Measurements from ENCODE around the gene C20orf144. TPM values are rescaled to one million over a fixed set of nuclear protein-coding genes. Genes with fewer than 3 reads are reported as not detected.
"Not testable (repeated sequence)": the region's sequence is repeated elsewhere in the genome, so short reads cannot be mapped to it uniquely, and the experiment has no call there.

C20orf144 gene
- total RNA-seq, 2 experiments from 2014 or later, result 0.30 to 0.53 TPM

GRCh38 chr20:33687993-33688937 lies 26.1 kb downstream of the C20orf144 start:
- CTCF ChIA-PET, result interaction anchor here (0.9 to 3.5 kb wide), 4 partner anchors 14 to 44 kb away, joined by 3 to 20 read pairs (median 6); partner anchors contain the start of genes ACTL10, PXMP4 and ZNF341
- ATAC-seq, result no peak
- Mint-ChIP-seq H3K27ac (peak overlapping the region; percentile 90), H3K36me3 (peaks cover 5% of the 10 kb centered on the region), H3K9me3 (ENCODE audit: low read depth) (no peaks in the 10 kb centered on the region), H3K4me3 (no peak overlapping the region), H3K4me1 (peaks cover 67% of the 10 kb centered on the region), H3K27me3 (no peaks in the 10 kb centered on the region)
- no peak for DNase-seq

DNA sequence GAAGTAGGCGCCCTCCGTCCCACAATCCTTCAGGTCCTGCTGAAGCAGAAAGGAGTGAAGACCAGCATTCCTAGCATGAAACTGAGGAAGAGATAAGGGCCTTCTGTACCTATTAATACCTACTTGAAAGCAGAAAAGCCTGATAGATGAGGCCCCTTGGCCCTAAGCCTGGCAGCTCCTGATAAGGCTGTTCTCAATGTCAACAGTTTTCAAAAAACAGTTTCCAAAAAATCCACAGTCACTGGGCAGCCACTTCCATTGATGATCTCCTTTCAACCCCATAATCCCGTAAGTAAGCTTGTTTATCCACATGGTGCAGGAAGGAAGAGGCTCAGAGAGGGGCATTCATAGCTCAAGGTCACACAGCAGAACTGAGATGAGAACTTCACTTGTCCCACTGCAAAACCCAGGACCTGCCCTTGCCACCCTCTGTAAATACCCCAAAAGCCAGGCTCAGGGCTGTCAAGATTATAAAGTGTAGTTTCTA lies 26.9 kb downstream of the C20orf144 start:
- DNase-seq, result no peak
- peak overlapping the region; percentile 90 for H3K27ac Mint-ChIP-seq
- H3K9me3 Mint-ChIP-seq (ENCODE audit: low read depth), result no peaks in the 10 kb centered on the region
- no peak overlapping the region for H3K4me3 Mint-ChIP-seq
- H3K4me1 Mint-ChIP-seq, result peaks cover 61% of the 10 kb centered on the region
- no peaks in the 10 kb centered on the region for H3K27me3 Mint-ChIP-seq
- H3K36me3 Mint-ChIP-seq, result peaks cover 5% of the 10 kb centered on the region
- ATAC-seq, result no peak
- CTCF ChIA-PET, result interaction anchor here (0.9 to 3.5 kb wide), 4 partner anchors 15 to 43 kb away, joined by 3 to 20 read pairs (median 5); partner anchors contain the start of genes ACTL10, NECAB3, PXMP4 and ZNF341

GRCh38 chr20:33689493-33689892 lies 27.4 kb downstream of the C20orf144 start:
- peaks cover 56% of the 10 kb centered on the region for H3K4me1 Mint-ChIP-seq
- ATAC-seq, result no peak
- H3K9me3 Mint-ChIP-seq (ENCODE audit: low read depth), result no peaks in the 10 kb centered on the region
- no peak for DNase-seq
- no peaks in the 10 kb centered on the region for H3K27me3 Mint-ChIP-seq
- H3K36me3 Mint-ChIP-seq, result peaks cover 5% of the 10 kb centered on the region
- no peak overlapping the region for H3K4me3 Mint-ChIP-seq
- H3K27ac Mint-ChIP-seq, result peak overlapping the region; percentile 90
- CTCF ChIA-PET, result interaction anchor here (0.9 to 3.5 kb wide), 6 partner anchors 16 to 42 kb away, joined by 3 to 20 read pairs (median 6); partner anchors contain the start of genes ACTL10, NECAB3, PXMP4 and ZNF341

- Mint-ChIP-seq H3K4me1 (peaks cover 52% of the 10 kb centered on the region), H3K36me3 (peaks cover 3% of the 10 kb centered on the region), H3K27ac (peak overlapping the region; percentile 90), H3K4me3 (peak overlapping the region; percentile 32), H3K27me3 (no peaks in the 10 kb centered on the region), H3K9me3 (ENCODE audit: low read depth) (no peaks in the 10 kb centered on the region)
- DNase-seq (peak; percentile 81), ATAC-seq (no peak)
- CTCF ChIA-PET, result interaction anchor here (1.3 to 2.6 kb wide), 4 partner anchors 16 to 42 kb away, joined by 3 to 10 read pairs (median 6); partner anchors contain the start of genes ACTL10, NECAB3 and ZNF341
Measured at GRCh38 chr20:33689973-33690372, 27.8 kb downstream of the C20orf144 start.

DNA sequence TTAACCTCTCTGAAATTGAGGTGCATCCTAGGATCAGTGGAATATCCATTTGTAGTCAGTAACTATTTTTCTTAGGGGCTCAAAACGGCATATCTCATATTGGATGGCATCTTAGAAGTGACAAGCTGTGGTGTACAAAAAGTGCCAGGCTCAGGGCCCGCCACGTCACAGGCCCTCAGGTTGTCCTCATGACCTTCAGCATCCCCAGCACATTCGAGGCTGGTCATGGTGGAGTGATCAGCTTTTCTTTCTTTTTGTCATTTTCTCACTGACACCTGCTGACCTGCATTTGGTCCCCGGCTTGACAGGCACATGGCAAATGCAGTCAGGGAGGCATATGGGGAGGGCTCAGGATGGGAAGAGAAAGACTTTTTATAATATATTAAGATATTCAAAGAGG lies 31.2 kb downstream of the C20orf144 start:
- Mint-ChIP-seq H3K4me3 (no peak overlapping the region), H3K27me3 (no peaks in the 10 kb centered on the region), H3K9me3 (ENCODE audit: low read depth) (no peaks in the 10 kb centered on the region), H3K27ac (no peak overlapping the region), H3K36me3 (no peaks in the 10 kb centered on the region), H3K4me1 (peaks cover 29% of the 10 kb centered on the region)
- DNase-seq, result no peak
- CTCF ChIA-PET, result no interaction called here
- no peak for ATAC-seq

- Mint-ChIP-seq H3K4me1 (peaks cover 22% of the 10 kb centered on the region), H3K9me3 (ENCODE audit: low read depth) (no peaks in the 10 kb centered on the region), H3K27ac (no peak overlapping the region)
Measured at GRCh38 chr20:33693741-33694638, 31.9 kb downstream of the C20orf144 start.

GRCh38 chr20:33694639-33695012 lies 32.5 kb downstream of the C20orf144 start:
- no peak overlapping the region for H3K4me3 Mint-ChIP-seq
- H3K27ac Mint-ChIP-seq, result no peak overlapping the region
- ATAC-seq, result no peak
- no peaks in the 10 kb centered on the region for H3K36me3 Mint-ChIP-seq
- DNase-seq, result no peak
- no peaks in the 10 kb centered on the region for H3K9me3 Mint-ChIP-seq (ENCODE audit: low read depth)
- peaks cover 16% of the 10 kb centered on the region for H3K4me1 Mint-ChIP-seq
- H3K27me3 Mint-ChIP-seq, result no peaks in the 10 kb centered on the region
- CTCF ChIA-PET, result interaction anchor here (0.7 to 1.0 kb wide), 2 partner anchors 25 to 37 kb away, joined by 3 to 4 read pairs; partner anchors contain the start of gene ZNF341

More at GRCh38 chr20:33693741-33694638, 31.9 kb downstream of the C20orf144 start:
- H3K27me3 Mint-ChIP-seq, result no peaks in the 10 kb centered on the region
- no peak overlapping the region for H3K4me3 Mint-ChIP-seq
- CTCF ChIA-PET, result interaction anchor here (1.0 kb wide), 1 partner anchor 38 kb away, joined by 3 read pairs; the partner anchor contains the start of gene ZNF341
- no peak for ATAC-seq
- no peaks in the 10 kb centered on the region for H3K36me3 Mint-ChIP-seq
- no peak for DNase-seq

- H3K36me3 Mint-ChIP-seq, result no peaks in the 10 kb centered on the region
- no peak for DNase-seq
- no peaks in the 10 kb centered on the region for H3K9me3 Mint-ChIP-seq (ENCODE audit: low read depth)
- H3K27ac Mint-ChIP-seq, result no peak overlapping the region
- H3K4me3 Mint-ChIP-seq, result no peak overlapping the region
- peaks cover 2% of the 10 kb centered on the region for H3K4me1 Mint-ChIP-seq
- H3K27me3 Mint-ChIP-seq, result no peaks in the 10 kb centered on the region
- ATAC-seq, result no peak
- CTCF ChIA-PET, result interaction anchor here (0.7 kb wide), 1 partner anchor 30 kb away, joined by 3 read pairs; the partner anchor contains the start of gene ACTL10
Measured at GRCh38 chr20:33696448-33696847, 34.3 kb downstream of the C20orf144 start.

DNA sequence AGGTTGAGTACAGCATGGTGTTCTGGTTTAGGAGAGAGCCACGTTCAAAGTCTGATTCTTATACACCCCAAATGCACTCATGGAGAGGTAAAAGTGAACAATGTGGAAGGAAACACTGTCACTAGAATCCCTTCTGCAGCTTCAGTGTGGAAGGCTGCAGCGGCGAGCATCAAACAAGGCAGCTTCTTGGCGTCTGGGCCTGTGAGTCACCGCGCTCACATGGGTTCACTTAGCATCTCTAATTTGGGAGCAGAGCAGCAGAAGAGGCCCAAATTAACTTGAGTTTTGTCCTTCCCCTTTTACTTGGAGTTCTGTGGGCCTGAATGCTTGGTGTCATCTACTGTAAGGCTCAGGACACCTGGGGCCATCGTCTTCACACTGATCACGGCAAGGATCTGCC lies 35.0 kb downstream of the C20orf144 start:
- no peaks in the 10 kb centered on the region for H3K9me3 Mint-ChIP-seq (ENCODE audit: low read depth)
- CTCF ChIA-PET, result interaction anchor here (0.7 kb wide), 1 partner anchor 31 kb away, joined by 3 read pairs; the partner anchor contains the start of gene ACTL10
- no peaks in the 10 kb centered on the region for H3K27me3 Mint-ChIP-seq

DNA sequence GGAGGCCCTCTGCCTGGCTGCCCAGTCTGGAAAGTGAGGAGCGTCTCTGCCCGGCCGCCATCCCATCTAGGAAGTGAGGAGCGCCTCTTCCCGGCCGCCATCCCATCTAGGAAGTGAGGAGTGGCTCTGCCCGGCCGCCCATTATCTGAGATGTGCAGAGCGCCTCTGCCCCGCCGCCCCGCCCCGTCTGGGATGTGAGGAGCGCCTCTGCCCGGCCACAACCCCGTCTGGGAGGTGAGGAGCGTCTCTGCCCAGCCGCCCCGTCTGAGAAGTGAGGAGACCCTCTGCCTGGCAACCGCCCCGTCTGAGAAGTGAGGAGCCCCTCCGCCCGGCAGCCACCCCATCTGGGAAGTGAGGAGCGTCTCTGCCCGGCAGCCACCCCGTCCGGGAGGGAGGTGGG lies 36.8 kb downstream of the C20orf144 start:
- ATAC-seq; H3K9me3 Mint-ChIP-seq (ENCODE audit: low read depth); H3K27ac Mint-ChIP-seq; H3K36me3 Mint-ChIP-seq; DNase-seq; CTCF ChIA-PET; H3K4me1 Mint-ChIP-seq; H3K4me3 Mint-ChIP-seq; H3K27me3 Mint-ChIP-seq: not testable (repeated sequence)

More for the DNA sequence above, 35.0 kb downstream of the C20orf144 start:
- ATAC-seq (no peak), DNase-seq (no peak)
- Mint-ChIP-seq H3K36me3 (peaks cover 2% of the 10 kb centered on the region), H3K4me3 (no peak overlapping the region), H3K4me1 (no peaks in the 10 kb centered on the region), H3K27ac (no peak overlapping the region)

DNA sequence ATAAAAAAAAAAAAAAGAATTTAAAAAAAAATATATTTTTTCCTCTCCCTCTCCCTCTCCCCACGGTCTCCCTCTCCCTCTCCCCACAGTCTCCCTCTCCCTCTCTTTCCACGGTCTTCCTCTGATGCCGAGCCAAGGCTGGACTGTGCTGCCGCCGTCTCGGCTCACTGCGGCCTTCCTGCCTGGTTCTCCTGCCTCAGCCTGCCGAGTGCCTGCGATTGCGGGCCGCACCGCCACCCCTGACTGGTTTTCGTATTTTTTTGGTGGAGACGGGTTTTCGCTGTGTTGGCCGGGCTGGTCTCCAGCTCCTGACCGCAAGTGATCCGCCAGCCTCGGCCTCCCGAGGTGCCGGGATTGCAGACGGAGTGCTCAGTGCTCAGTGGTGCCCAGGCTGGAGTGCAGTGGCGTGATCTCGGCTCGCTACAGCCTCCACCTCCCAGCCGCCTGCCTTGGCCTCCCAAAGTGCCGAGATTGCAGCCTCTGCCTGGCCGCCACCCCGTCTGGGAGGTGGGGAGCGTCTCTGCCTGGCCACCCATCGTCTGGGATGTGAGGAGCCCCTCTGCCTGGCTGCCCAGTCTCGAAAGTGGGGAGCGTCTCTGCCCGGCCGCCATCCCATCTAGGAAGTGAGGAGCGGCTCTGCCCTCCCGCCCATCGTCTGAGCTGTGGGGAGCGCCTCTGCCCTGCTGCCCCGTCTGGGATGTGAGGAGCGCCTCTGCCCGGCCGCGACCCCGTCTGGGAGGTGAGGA lies 38.7 kb downstream of the C20orf144 start:
- H3K36me3 Mint-ChIP-seq, CTCF ChIA-PET: not testable (repeated sequence)

More for the DNA sequence above, 38.7 kb downstream of the C20orf144 start:
- H3K27ac Mint-ChIP-seq; H3K4me3 Mint-ChIP-seq; H3K27me3 Mint-ChIP-seq; H3K4me1 Mint-ChIP-seq; ATAC-seq; DNase-seq; H3K9me3 Mint-ChIP-seq (ENCODE audit: low read depth): not testable (repeated sequence)
